HG03097 (cell line): ENCODE measurements around the gene MBOAT2.
"Not testable (repeated sequence)": the region's sequence is repeated elsewhere in the genome, so short reads cannot be mapped to it uniquely, and the experiment has no call there.

ENCODE experiments used
- ATAC-seq: cut with Tn5 transposase; IDR thresholded peaks from one replicate; pipeline ENCODE4 v1.9.1; 2021; ENCODE audit not compliant: unreplicated experiment, low FRiP score

MBOAT2 gene

DNA sequence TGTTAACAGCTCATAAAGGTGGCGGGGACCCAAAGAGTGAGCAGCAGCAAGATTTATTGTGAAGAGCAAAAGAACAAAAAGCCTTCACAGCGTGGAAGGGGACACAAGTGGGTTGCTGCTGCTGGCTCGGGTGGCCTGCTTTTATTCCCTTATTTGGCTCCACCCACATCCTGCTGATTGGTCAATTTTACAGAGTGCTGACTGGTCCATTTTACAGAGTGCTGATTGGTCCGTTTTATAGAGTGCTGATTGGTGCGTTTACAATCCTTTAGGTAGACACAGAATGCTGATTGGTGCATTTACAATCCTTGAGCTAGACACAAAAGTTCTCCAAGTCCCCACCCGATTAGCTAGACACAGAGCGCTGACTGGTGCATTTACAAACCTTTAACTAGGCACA is 100.7 kb downstream of the MBOAT2 start:
- not testable (repeated sequence) for ATAC-seq

DNA sequence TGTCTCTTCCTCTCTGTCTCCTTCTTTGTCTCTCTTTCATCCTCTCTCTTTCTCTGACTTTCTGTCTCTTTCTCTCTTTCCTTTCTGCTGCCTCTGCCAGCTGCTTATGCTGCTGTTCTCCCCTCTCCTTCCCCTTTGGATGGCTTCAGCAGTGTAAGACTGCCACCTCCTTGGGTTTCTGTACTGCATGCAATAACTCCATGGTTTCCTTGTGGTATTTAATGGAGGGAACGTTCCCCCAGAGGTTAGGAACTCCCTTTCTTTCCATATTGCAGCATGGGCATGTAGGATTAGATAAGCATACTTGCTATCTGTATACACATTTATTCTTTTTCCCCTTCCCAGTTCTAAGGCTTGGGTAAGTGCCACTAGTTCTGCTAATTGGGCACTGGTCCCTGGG is 106.3 kb downstream of the MBOAT2 start:
- ATAC-seq = not testable (repeated sequence)

DNA sequence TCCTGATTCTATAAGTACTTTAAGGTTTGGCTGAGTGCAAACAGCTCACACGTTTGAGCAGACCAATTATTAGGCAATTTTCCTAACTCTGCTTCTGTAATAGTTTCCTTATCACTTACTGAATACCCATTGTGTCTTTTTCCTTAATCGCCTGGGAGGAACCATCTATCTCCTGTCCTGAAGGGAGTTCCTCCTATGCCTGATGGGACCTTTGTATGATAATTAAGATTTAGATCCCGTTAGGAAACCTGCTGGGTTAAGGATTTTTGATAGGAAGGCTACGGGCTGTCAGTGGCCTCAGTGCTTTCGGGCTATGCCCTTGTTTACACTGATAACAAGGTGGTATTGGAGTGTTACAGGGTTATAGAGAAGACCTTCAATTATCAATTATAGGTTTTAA is 106.8 kb downstream of the MBOAT2 start:
- ATAC-seq = not testable (repeated sequence)

DNA sequence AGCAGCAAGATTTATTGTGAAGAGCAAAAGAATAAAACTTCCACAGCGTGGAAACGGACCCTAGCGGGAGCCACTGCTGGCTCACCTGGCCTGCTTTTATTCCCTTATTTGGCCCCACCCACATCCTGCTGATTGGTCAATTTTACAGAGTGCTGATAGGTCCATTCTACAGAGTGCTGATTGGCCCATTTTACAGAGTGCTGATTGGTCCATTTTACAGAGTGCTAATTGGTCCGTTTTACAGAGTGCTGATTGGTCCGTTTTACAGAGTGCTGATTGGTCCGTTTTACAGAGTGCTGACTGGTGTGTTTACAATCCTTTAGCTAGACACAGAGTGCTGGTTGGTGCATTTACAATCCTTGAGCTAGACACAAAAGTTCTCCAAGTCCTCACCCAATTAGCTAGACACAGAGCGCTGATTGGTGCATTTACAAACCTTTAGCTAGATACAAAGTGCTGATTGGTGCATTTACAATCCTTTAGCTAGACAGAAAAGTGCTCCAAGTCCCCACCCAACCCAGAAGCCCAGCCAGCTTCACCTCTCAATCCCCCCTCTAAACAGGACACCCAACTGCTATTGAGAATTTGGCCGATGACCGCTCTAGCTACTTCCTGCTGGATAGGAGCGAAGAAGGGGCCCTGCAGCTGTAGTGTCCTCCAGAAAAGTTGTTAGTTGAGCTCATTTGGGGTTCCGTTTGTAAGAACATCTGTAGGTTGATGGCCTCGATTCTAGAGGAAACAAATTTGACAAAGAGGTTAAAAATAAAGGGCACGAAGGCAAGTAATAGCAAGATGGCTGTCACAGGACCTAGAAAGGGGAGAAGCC is 108.2 kb downstream of the MBOAT2 start:
- ATAC-seq = not testable (repeated sequence)

DNA sequence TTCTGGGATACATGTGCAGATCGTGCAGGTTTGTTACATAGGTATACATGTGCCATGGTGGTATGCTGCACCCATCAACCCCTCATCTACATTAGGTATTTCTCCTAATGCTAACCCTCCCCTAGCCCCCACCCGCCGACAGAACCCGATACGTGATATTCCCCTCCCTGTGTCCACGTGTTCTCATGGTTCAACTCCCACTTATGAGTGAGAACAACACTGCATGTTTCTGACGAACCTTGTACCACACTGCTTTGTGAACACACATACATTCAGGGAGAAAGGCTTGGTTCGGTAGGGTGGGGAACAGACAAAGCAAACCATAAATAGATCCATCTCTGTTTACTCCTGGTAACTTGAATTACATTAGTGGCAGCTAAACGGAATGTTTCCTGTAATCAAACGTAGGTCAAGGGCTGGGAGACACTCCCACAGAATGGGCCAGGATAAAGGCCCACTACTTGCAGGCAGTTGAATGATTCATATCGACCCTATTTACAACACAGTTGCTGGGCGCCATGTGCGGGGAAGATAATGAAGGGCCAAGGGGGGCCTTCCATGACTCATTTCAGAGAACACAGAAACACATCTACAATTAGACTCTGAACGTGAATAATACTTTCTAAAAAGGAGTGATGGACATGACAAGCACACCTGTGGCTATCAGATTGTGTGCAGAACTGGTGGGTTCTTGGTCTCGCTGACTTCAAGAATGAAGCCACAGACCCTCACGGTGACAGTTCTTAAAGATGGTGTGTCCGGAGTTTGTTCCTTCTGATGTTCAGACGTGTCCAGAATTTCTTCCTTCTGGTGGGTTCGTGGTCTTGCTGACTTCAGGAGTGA is 109.3 kb downstream of the MBOAT2 start:
- ATAC-seq = no peak

DNA sequence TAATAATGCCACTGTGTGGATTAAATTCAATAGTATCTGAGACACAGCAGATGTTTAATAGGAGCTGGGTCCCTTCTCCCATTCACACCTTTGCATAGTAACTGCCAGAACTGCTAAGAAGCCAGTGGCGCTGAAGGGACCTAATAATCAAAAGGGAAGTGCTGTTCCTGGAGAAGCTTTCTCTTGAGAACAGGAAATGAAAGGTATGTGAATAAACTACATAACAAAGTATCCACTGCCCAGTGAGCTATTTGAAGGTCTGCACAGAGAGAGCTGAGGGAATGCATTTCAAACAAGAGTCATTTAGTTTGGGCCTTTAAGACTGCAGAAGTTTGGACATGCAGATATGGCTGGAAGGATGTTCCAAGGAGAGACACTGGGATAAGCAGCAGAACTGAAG is 110.0 kb downstream of the MBOAT2 start:
- no peak for ATAC-seq

DNA sequence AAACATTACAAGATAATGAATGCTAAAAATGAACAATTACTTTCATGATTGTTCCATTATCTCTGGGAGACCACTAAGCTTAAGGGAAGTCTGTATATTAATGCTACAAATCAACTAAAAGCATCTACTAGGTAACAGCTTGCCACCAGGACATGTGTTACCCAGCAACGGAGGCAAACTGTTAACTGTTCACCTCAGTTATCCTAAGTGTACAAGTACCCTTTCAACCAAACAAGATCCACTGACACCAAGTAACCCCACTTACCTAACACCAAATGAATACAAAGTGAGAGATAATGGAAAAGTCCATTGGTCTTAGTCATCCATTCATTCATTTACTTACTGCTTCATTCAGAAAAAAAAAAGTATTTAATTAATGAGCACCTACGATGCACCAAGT is 111.4 kb downstream of the MBOAT2 start:
- ATAC-seq = no peak

DNA sequence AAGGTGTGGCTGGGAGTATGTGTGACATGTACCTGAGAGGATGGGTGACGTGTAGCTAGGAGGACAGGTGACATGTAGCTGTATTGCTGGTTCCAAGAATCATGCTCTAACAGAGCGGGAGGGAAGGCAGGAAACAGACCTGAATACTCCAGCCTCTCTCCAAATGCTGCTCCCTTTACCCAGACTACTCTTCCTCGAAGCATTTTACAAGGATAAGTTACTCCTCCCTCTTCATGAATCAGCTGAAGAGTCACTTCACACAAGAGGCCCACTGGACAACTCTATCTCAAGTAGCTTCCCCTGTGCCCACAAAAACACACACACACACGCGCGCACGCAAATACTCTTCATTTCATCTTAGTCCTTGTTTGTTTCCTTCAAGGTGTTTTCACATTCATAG is 113.5 kb downstream of the MBOAT2 start:
- ATAC-seq = no peak

DNA sequence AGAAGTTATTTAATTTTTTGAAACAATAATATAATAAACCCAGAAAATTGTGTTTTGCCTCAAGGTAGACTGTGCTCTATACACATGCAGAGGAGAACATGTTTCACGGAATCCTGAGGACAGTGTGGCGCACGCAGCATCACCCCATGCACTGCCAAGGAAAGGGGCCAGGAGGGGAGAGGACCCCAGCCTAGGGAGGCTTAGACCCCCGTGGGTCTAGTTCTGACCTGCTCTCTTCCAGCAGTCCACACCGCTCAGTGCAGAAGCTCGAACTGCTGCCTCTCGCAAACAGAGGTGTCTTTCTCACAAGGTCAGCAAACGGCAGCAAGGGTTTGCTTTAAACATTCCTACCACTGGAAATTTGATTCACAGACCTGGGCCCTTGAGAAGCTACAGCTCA is 114.5 kb downstream of the MBOAT2 start:
- ATAC-seq = no peak

DNA sequence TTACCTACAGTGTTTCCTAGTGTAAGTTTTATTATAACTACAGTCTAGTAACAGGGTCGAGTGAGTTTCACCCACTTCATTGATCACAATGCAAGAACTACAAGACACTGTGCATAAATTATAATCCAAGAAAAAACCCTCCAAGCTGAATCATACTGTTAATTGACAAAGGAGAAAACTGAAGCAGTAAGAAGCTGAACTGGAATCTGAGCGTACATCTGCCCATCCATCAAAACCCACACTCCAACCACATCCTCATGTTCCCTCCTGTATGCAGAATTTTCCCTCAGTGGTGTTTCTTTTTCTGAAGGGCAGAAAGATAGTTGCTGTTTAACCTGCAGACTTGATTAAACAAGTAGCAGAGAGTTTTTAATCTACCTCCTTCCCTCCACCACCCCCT is 116.6 kb downstream of the MBOAT2 start:
- ATAC-seq = no peak

DNA sequence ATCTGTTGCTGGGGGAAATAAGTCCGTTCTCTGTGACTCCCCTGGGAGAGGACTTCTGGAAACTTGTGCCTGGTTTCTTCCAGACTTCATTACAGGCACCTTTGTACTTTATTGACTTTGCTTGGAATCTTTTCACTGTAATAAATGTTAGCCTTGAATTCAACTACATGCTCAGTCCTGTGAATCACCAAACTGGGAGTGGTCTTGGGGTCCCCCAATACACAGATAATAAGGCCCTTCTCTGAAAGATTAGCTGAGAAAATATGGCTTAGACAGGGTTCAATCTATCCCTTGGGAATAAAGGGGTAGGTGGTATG is 117.3 kb downstream of the MBOAT2 start:
- no peak for ATAC-seq

DNA sequence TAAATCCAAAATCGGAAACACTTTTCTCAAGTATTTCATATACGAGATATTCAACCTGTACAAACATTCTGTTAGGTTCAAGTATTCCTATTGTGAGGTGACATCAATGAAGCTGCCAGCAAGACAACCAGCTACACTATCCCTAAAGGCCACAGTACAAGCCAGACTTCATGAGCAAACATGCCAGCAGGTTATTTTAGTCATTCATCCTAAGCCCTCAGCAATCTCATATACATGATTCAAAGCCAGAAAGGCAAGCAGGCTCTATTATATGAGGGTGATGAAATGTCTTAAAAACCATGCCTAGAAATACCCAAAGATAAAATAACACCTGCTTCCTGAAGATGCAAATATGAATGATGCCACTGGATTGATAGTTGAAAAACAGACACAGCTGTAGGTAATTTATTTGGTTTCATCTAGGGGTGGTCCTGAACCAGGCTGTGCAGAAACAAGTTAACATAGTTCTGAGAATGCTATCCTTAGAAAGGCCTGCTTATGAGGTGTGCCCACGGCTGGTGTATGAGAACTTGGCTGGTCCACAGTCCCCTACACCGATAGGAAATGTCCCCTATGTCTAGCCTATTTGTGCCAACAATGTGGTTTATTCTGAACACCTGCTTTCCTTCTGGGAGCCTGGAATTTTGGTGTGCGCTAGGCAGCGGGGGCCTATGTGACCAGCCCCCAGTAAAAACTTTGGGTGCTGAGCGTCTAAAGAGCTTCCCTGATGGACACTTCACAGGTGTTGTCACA is 117.9 kb downstream of the MBOAT2 start:
- ATAC-seq = no peak

DNA sequence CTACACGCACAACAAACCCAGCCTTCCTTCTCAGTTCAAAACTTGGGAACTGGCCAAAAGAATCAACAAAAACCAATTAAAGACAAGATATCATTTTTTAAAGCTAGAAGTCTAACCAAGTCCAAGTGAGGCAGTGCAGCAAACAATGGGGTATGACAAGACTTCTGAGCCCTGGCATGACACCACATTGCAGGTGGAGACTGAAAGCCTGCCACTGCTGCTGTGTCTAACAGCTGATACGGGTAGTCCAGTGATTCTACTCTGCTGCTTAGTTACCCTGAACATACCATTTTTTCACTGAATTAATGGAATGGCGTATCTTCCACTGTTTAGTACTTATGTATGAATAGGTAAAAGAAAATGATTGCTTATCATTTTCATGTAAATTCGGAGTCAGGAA is 118.7 kb downstream of the MBOAT2 start:
- no peak for ATAC-seq

DNA sequence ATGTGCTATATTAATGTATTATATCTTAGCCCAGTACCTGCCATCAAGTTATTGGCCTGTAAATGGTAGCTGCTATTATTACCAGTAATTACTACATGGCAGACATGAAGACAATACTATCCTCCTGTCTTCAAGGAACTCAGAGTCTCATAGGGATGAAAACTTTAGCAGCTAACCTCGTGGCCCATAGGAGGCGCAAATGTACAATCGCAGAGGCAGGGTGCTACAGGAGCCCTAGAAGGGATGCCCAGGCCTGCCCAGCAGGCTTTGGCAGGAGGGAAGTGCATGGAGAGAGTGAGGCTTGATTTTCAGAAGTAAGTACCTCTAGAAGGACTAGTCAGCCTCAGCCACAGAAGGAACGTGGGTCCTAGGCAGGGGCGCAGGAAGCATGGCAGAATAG is 121.4 kb downstream of the MBOAT2 start:
- ATAC-seq = no peak

DNA sequence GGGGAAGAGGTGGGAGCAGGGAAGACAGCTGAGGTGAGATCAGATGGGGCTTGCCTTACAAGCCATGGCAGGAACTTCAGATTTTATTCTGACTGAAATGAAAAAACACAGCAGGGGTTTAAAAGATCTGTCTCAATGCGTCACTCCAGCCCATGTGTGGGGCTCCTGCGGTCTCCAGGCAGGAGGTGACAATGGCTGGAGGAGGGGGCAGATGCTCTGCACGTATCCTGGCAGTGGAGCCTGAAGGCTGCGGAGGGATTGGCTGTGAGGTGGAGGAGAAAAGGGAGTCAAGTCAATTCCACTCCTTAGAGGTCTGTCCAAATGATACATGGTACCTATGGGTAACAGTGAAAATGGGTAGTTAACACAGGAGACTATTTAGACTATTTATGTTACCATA is 125.6 kb downstream of the MBOAT2 start:
- no peak for ATAC-seq

DNA sequence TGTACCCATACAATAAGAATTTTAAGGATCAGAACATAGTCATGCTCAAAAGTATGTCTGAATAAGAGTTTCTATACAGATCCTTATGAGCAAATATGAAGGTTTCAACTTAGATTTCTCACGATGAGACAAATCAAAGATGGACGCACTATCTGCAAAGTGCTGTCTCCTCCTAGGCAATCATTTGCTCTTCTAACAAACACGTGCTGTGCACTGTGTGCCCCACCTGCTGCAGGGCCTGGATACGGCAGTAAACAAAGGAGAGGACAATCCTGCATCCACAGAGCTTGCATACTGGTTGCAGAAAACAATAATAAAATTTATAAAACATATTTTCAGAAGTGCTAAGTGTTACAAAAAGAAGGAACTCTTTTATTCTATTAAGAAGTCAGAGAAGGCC is 126.2 kb downstream of the MBOAT2 start:
- ATAC-seq = no peak

DNA sequence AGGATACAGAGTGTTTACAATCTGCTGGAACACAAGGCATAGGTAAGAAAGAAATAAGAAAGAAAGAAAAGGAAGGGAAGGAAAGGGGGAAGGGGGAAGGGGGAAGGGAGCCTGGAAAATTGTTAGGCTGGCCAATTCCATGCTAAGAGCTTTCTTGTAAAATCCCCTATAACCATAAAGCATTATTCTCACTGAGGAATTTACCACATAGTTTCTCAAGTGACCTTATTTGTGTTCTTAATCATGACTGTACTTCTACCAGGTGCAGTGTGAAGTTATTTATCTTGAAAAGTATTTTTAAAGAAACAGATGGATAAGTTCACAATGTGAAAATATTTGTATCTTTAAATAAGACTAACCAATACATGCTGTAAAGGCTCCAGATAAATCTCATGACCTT is 126.9 kb downstream of the MBOAT2 start:
- no peak for ATAC-seq

DNA sequence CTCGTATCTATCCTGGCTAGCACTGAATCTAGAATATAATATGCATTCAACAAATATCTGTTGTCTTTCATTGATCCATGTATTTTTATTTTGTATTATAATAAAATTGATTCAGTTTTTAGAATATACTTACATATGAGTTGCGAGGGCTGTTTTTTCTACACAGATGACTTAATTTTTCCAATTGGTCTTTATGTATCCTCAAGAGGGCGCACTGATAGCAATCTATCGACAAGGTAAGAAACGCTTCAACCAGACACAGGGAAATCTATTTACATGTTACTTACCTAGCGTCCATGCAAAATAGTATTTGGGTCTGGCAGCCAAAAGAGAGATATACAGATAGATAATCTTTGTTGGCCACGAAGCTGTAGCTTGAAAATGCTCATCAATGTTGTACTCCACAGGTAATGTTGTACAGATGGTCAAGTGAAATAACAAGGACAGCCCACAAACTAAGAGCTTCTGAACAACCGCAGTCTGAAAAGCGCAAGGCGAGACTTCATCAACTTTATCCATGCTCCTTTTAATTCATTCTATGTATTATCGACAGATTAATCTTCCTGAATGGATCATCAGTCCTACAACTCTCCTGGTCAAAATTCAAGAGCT is 130.6 kb downstream of the MBOAT2 start:
- ATAC-seq = no peak

DNA sequence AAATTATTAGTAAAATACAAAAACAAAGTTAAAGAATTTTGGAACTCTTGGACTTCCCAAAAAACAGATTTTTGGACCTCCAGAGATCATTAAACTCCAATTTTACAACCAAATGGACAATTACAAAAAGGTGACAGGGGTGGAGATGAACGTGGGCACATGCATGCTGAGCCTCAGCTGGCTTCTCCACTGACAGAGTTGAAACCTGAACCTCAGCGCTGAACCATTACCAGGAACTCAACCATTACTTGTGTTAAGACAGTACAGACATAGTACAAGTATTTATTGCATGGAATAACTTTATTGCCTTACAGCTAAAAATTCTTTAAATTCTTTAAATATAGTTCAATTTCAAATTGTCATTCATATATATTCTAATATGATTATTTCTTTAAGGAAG is 133.0 kb downstream of the MBOAT2 start:
- ATAC-seq = no peak

DNA sequence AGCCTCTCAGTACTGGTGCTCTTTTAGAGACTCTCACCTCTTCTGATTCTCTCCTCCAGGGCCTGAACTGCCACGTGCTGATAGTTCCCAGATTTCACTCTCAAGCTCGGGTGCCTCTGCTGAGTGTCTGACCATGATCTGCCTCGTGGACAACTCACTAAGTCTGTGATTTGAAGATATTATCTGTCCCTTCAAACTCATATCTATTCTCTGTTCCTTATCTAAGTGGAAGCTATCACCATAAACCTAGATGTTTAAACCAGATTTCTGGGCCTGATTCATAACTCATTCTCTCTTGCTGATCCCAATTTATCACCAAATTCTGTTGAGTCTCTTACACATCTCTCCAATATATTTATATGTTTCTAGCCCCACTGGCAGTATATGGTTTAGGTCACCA is 136.1 kb downstream of the MBOAT2 start:
- ATAC-seq = no peak
